Measurements from ENCODE around the gene SEC23A. TPM values are rescaled to one million over a fixed set of nuclear protein-coding genes. Genes with fewer than 3 reads are reported as not detected.
A peak's percentile ranks its signal among the peaks of the same experiment; 100 is the strongest.

The SEC23A gene
- total and polyA plus RNA-seq, 2 of the 13 experiments (the other 11 are each of a cell fraction or from before 2014, with no cell fraction given), result 403 to 887 TPM

DNA sequence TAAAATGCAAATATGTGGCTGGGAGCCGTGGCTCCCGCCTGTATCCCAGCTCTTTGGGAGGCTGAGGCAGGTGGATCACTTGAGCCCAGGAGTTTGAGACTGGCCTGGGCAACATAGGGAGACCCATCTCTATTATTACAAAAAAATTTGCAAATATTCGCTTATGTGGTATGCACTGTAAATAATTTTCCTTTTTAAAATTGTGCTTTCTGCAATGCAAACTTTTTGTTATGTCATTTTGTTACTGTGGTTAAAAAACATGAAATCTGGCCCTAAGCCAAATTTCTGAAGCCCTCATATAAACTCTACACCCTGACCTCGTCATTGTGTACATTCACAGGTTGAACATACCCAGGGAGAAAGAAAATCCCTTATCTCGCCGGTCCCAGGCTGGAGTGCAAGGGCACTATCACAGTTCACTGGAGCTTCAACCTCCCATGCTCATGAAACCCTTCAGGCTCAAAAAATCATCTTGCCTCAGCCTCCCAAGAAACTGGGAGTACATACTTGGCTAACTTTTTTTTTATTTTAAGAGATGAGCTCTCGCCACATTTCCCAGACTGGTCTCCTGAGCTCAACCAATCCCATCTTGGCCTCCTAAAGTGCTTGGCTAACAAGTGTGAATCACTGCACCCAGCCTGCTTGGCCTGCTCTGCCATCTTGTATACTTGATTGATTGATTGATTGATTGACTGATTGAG, 42.4 kb upstream of the SEC23A start (continued):
- TF ChIP-seq, protein P1, sequence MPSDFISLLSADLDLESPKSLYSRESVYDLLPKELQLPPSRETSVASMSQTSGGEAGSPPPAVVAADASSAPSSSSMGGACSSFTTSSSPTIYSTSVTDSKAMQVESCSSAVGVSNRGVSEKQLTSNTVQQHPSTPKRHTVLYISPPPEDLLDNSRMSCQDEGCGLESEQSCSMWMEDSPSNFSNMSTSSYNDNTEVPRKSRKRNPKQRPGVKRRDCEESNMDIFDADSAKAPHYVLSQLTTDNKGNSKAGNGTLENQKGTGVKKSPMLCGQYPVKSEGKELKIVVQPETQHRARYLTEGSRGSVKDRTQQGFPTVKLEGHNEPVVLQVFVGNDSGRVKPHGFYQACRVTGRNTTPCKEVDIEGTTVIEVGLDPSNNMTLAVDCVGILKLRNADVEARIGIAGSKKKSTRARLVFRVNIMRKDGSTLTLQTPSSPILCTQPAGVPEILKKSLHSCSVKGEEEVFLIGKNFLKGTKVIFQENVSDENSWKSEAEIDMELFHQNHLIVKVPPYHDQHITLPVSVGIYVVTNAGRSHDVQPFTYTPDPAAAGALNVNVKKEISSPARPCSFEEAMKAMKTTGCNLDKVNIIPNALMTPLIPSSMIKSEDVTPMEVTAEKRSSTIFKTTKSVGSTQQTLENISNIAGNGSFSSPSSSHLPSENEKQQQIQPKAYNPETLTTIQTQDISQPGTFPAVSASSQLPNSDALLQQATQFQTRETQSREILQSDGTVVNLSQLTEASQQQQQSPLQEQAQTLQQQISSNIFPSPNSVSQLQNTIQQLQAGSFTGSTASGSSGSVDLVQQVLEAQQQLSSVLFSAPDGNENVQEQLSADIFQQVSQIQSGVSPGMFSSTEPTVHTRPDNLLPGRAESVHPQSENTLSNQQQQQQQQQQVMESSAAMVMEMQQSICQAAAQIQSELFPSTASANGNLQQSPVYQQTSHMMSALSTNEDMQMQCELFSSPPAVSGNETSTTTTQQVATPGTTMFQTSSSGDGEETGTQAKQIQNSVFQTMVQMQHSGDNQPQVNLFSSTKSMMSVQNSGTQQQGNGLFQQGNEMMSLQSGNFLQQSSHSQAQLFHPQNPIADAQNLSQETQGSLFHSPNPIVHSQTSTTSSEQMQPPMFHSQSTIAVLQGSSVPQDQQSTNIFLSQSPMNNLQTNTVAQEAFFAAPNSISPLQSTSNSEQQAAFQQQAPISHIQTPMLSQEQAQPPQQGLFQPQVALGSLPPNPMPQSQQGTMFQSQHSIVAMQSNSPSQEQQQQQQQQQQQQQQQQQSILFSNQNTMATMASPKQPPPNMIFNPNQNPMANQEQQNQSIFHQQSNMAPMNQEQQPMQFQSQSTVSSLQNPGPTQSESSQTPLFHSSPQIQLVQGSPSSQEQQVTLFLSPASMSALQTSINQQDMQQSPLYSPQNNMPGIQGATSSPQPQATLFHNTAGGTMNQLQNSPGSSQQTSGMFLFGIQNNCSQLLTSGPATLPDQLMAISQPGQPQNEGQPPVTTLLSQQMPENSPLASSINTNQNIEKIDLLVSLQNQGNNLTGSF (CRISPR knock-in tag; IDR thresholded peaks at IDR 0.05), result no peak
- peak; percentile 96 for TF ChIP-seq RXRB (CRISPR knock-in tag; IDR thresholded peaks at IDR 0.05; ENCODE audit: borderline replicate concordance)
- no peak for TF ChIP-seq NAIF1 (CRISPR knock-in tag; IDR thresholded peaks at IDR 0.05; ENCODE audit: borderline replicate concordance)
- peak; percentile 91; the same call in 1 of the 2 replicates for TF ChIP-seq NFIB (CRISPR knock-in tag; IDR thresholded peaks at IDR 0.05; ENCODE audit: borderline replicate concordance)
- TF ChIP-seq HNRNPK (IDR thresholded peaks at IDR 0.05; ENCODE audit: low read depth, low read length, poor library complexity, severe bottlenecking), result no peak
- TF ChIP-seq ZNF724P (CRISPR knock-in tag; IDR thresholded peaks at IDR 0.05; ENCODE audit: borderline replicate concordance), result no peak
- TF ChIP-seq, protein P2, sequence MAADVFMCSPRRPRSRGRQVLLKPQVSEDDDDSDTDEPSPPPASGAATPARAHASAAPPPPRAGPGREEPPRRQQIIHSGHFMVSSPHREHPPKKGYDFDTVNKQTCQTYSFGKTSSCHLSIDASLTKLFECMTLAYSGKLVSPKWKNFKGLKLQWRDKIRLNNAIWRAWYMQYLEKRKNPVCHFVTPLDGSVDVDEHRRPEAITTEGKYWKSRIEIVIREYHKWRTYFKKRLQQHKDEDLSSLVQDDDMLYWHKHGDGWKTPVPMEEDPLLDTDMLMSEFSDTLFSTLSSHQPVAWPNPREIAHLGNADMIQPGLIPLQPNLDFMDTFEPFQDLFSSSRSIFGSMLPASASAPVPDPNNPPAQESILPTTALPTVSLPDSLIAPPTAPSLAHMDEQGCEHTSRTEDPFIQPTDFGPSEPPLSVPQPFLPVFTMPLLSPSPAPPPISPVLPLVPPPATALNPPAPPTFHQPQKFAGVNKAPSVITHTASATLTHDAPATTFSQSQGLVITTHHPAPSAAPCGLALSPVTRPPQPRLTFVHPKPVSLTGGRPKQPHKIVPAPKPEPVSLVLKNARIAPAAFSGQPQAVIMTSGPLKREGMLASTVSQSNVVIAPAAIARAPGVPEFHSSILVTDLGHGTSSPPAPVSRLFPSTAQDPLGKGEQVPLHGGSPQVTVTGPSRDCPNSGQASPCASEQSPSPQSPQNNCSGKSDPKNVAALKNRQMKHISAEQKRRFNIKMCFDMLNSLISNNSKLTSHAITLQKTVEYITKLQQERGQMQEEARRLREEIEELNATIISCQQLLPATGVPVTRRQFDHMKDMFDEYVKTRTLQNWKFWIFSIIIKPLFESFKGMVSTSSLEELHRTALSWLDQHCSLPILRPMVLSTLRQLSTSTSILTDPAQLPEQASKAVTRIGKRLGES (CRISPR knock-in tag; IDR thresholded peaks at IDR 0.05; ENCODE audit: borderline replicate concordance), result no peak
- no peak for TF ChIP-seq PTBP1 (IDR thresholded peaks at IDR 0.05; ENCODE audit: low read depth, low read length, poor library complexity, severe bottlenecking)
- peak; percentile 94 for TF ChIP-seq RARA (CRISPR knock-in tag; IDR thresholded peaks at IDR 0.05)
- TF ChIP-seq ZNF660 (CRISPR knock-in tag; IDR thresholded peaks at IDR 0.05; ENCODE audit: borderline replicate concordance, low read depth), result no peak
- TF ChIP-seq CBX1 (IDR thresholded peaks at IDR 0.05; ENCODE audit: low read depth), result no peak
- TF ChIP-seq ETV5 (CRISPR knock-in tag; IDR thresholded peaks at IDR 0.05; ENCODE audit: borderline replicate concordance), result peak; percentile 32; the same call in 1 of the 2 replicates
- no peak for TF ChIP-seq GATAD1 (CRISPR knock-in tag; IDR thresholded peaks at IDR 0.05)
- TF ChIP-seq POLR2A (IDR thresholded peaks at IDR 0.05; ENCODE audit: insufficient read depth in 1 of 2, low read depth in 2 of 2, low read length in 2 of 2), result 0 out of 4 replicates have a peak, but pooled peaks of 1 of the 2 experiments have one; percentile 3
